Measurements from ENCODE around the gene CAPZA1. TPM values are rescaled to one million over a fixed set of nuclear protein-coding genes. Genes with fewer than 3 reads are reported as not detected.
A peak's percentile ranks its signal among the peaks of the same experiment; 100 is the strongest.

The CAPZA1 gene
- total RNA-seq, 1 experiment from 2014 or later = 273 TPM

- Histone ChIP-seq H3K9me3 (ENCODE audit: low read length) (no peaks in the 10 kb centered on the region), H3K79me2 (ENCODE audit: low read length) (peaks cover 30% of the 10 kb centered on the region), H3K9me2 (replicated peaks; ENCODE audit: low read length) (no peaks in the 10 kb centered on the region), H3K4me2 (ENCODE audit: low read length) (no peak overlapping the region), H3K4me3 (ENCODE audit: low read length) (no peak overlapping the region), H2AFZ (ENCODE audit: low read length) (no peak overlapping the region), H3F3A (ENCODE audit: low read length, unreplicated experiment) (peaks cover 7% of the 10 kb centered on the region), H3K27me3 (ENCODE audit: low read length) (no peaks in the 10 kb centered on the region), H3K27ac (ENCODE audit: low read length) (no peak overlapping the region), H3K9ac (ENCODE audit: low read length) (no peak overlapping the region), H3K4me1 (ENCODE audit: insufficient read depth, low read length) (peaks cover 24% of the 10 kb centered on the region), H3K36me3 (ENCODE audit: low read depth, low read length) (peaks cover 32% of the 10 kb centered on the region), H4K20me1 (ENCODE audit: low read length) (no peaks in the 10 kb centered on the region)
- TF ChIP-seq EZH2phosphoT487 (IDR thresholded peaks at IDR 0.05; ENCODE audit: borderline replicate concordance, low read length) = no peak
- TF ChIP-seq EZH2 (IDR thresholded peaks at IDR 0.05; ENCODE audit: low read length, unreplicated experiment) = no peak
- no peak for TF ChIP-seq CTCF (conservative IDR thresholded peaks at IDR 0.05; ENCODE audit: low read depth, low read length)
- ATAC-seq (no peak), DNase-seq (no peak)
- ChIA-PET POLR2A (ENCODE audit: unreplicated experiment) (interaction anchor here (0.6 to 1.5 kb wide), 3 partner anchors 32 to 279 kb away, joined by 3 to 7 read pairs (median 4); partner anchors contain the start of gene PPM1J), CTCF (interaction anchor here (0.5 to 1.4 kb wide), 2 partner anchors 42 to 171 kb away, joined by 4 to 6 read pairs; partner anchors contain the start of gene PPM1J)
- BruUV-seq (replicated peaks) = no TSS peak
- intact Hi-C loops (cut with micrococcal nuclease) = loop anchor here (1.0 to 5.0 kb wide), 4 partner anchors 36 to 281 kb away; no protein-coding TSS in a partner anchor
Measured at GRCh38 chr1:112672842-112673241, 53.2 kb downstream of the CAPZA1 start.

GRCh38 chr1:112673592-112674439 lies 54.2 kb downstream of the CAPZA1 start:
- Histone ChIP-seq H2AFZ (ENCODE audit: low read length) (peak overlapping the region; percentile 83), H3K27me3 (ENCODE audit: low read length) (no peaks in the 10 kb centered on the region), H3K4me3 (ENCODE audit: low read length) (peak overlapping the region; percentile 99), H4K20me1 (ENCODE audit: low read length) (no peaks in the 10 kb centered on the region), H3K9me2 (replicated peaks; ENCODE audit: low read length) (no peaks in the 10 kb centered on the region), H3K79me2 (ENCODE audit: low read length) (peaks cover 30% of the 10 kb centered on the region), H3K4me1 (ENCODE audit: insufficient read depth, low read length) (peaks cover 24% of the 10 kb centered on the region), H3K36me3 (ENCODE audit: low read depth, low read length) (peaks cover 24% of the 10 kb centered on the region), H3K9me3 (ENCODE audit: low read length) (no peaks in the 10 kb centered on the region), H3K27ac (ENCODE audit: low read length) (peak overlapping the region; percentile 53), H3K9ac (ENCODE audit: low read length) (peak overlapping the region; percentile 85), H3K4me2 (ENCODE audit: low read length) (peak overlapping the region; percentile 100), H3F3A (ENCODE audit: low read length, unreplicated experiment) (peaks cover 7% of the 10 kb centered on the region)
- peak; percentile 53 for ATAC-seq
- CTCF ChIA-PET = interaction anchor here (0.5 to 2.1 kb wide), 9 partner anchors 9 to 172 kb away, joined by 3 to 7 read pairs (median 4); partner anchors contain the start of genes PPM1J and RHOC
- TF ChIP-seq CTCF (conservative IDR thresholded peaks at IDR 0.05; ENCODE audit: low read depth, low read length) = peak; percentile 68
- TF ChIP-seq EZH2phosphoT487 (IDR thresholded peaks at IDR 0.05; ENCODE audit: borderline replicate concordance, low read length) = no peak
- TSS peak; percentile 35 for BruUV-seq (replicated peaks)
- intact Hi-C loops (cut with micrococcal nuclease) = loop anchor here (1.0 to 5.0 kb wide), 5 partner anchors 33 to 282 kb away; partner anchors contain the start of gene RHOC
- DNase-seq = peak; percentile 66
- POLR2A ChIA-PET (ENCODE audit: unreplicated experiment) = interaction anchor here (0.5 to 1.5 kb wide), 3 partner anchors 31 to 283 kb away, joined by 4 to 7 read pairs (median 4); no protein-coding TSS in a partner anchor

All from PC-3 (cell line).